ENCODE measurements around the gene AGFG2.
A peak's percentile ranks its signal among the peaks of the same experiment; 100 is the strongest.
"Not testable (repeated sequence)": the region's sequence is repeated elsewhere in the genome, so short reads cannot be mapped to it uniquely, and the experiment has no call there.

The AGFG2 gene

GRCh38 chr7:100546129-100546925 is 7.3 kb downstream of the AGFG2 start:
- peak overlapping the region; percentile 37 for H3K4me2 ChIP-seq (ENCODE audit: low read depth, low read length, poor library complexity, severe bottlenecking)
- no peak overlapping the region for H2AFZ ChIP-seq (ENCODE audit: low read length)
- peaks cover 16% of the 10 kb centered on the region; the same call in 1 of the 2 replicates for H3K79me2 ChIP-seq (ENCODE audit: insufficient read depth, low read length)
- no peaks in the 10 kb centered on the region for H3F3A ChIP-seq (ENCODE audit: low read depth)
- no peak overlapping the region for H3K4me3 ChIP-seq (ENCODE audit: low read length, poor library complexity, severe bottlenecking)
- no peaks in the 10 kb centered on the region; the same call in 1 of the 2 replicates for H3K36me3 ChIP-seq (ENCODE audit: insufficient read depth, low read length)
- peaks cover 46% of the 10 kb centered on the region for H3K4me1 ChIP-seq (ENCODE audit: insufficient read depth, low read length, poor library complexity, severe bottlenecking)
- TF ChIP-seq EZH2phosphoT487 (IDR thresholded peaks at IDR 0.05; ENCODE audit: borderline replicate concordance), result no peak
- TF ChIP-seq CTCF (conservative IDR thresholded peaks at IDR 0.05; ENCODE audit: low read length), result no peak
- H3K9ac ChIP-seq (ENCODE audit: low read depth, low read length, poor library complexity, severe bottlenecking), result peak overlapping the region; percentile 24
- H4K20me1 ChIP-seq (ENCODE audit: insufficient read depth, low read length, poor library complexity, severe bottlenecking), result no peaks in the 10 kb centered on the region
- no peaks in the 10 kb centered on the region for H3K9me2 ChIP-seq (replicated peaks; ENCODE audit: low read depth, low read length)
- H3K9me3 ChIP-seq (ENCODE audit: insufficient read depth, low read depth, low read length), result no peaks in the 10 kb centered on the region
- no peaks in the 10 kb centered on the region for H3K27me3 ChIP-seq (ENCODE audit: insufficient read depth, low read length, poor library complexity, severe bottlenecking)

- Histone ChIP-seq H3K4me1 (ENCODE audit: insufficient read depth, low read length, poor library complexity, severe bottlenecking) (peaks cover 46% of the 10 kb centered on the region), H3F3A (ENCODE audit: low read depth) (no peaks in the 10 kb centered on the region), H3K4me2 (ENCODE audit: low read depth, low read length, poor library complexity, severe bottlenecking) (peak overlapping the region; percentile 37), H3K4me3 (ENCODE audit: low read length, poor library complexity, severe bottlenecking) (no peak overlapping the region), H4K20me1 (ENCODE audit: insufficient read depth, low read length, poor library complexity, severe bottlenecking) (no peaks in the 10 kb centered on the region), H3K9me3 (ENCODE audit: insufficient read depth, low read depth, low read length) (no peaks in the 10 kb centered on the region), H3K27me3 (ENCODE audit: insufficient read depth, low read length, poor library complexity, severe bottlenecking) (no peaks in the 10 kb centered on the region), H2AFZ (ENCODE audit: low read length) (no peak overlapping the region), H3K9me2 (replicated peaks; ENCODE audit: low read depth, low read length) (no peaks in the 10 kb centered on the region), H3K36me3 (ENCODE audit: insufficient read depth, low read length) (no peaks in the 10 kb centered on the region; the same call in none of the 2 replicates), H3K9ac (ENCODE audit: low read depth, low read length, poor library complexity, severe bottlenecking) (peak overlapping the region; percentile 20), H3K79me2 (ENCODE audit: insufficient read depth, low read length) (peaks cover 16% of the 10 kb centered on the region; the same call in 1 of the 2 replicates)
- no peak for TF ChIP-seq EZH2phosphoT487 (IDR thresholded peaks at IDR 0.05; ENCODE audit: borderline replicate concordance)
- no peak for TF ChIP-seq CTCF (conservative IDR thresholded peaks at IDR 0.05; ENCODE audit: low read length)
Observed at GRCh38 chr7:100546926-100547800, 8.2 kb downstream of the AGFG2 start.

- Histone ChIP-seq H3K9ac (ENCODE audit: low read depth, low read length, poor library complexity, severe bottlenecking) (peak overlapping the region; percentile 20), H4K20me1 (ENCODE audit: insufficient read depth, low read length, poor library complexity, severe bottlenecking) (no peaks in the 10 kb centered on the region), H3K27me3 (ENCODE audit: insufficient read depth, low read length, poor library complexity, severe bottlenecking) (no peaks in the 10 kb centered on the region), H3K9me3 (ENCODE audit: insufficient read depth, low read depth, low read length) (no peaks in the 10 kb centered on the region), H3F3A (ENCODE audit: low read depth) (no peaks in the 10 kb centered on the region), H3K79me2 (ENCODE audit: insufficient read depth, low read length) (peaks cover 16% of the 10 kb centered on the region; the same call in 1 of the 2 replicates), H3K36me3 (ENCODE audit: insufficient read depth, low read length) (peaks cover 6% of the 10 kb centered on the region), H3K4me1 (ENCODE audit: insufficient read depth, low read length, poor library complexity, severe bottlenecking) (peaks cover 46% of the 10 kb centered on the region), H3K4me3 (ENCODE audit: low read length, poor library complexity, severe bottlenecking) (no peak overlapping the region), H3K9me2 (replicated peaks; ENCODE audit: low read depth, low read length) (no peaks in the 10 kb centered on the region), H3K4me2 (ENCODE audit: low read depth, low read length, poor library complexity, severe bottlenecking) (no peak overlapping the region), H2AFZ (ENCODE audit: low read length) (no peak overlapping the region)
- no peak for TF ChIP-seq EZH2phosphoT487 (IDR thresholded peaks at IDR 0.05; ENCODE audit: borderline replicate concordance)
- no peak for TF ChIP-seq CTCF (conservative IDR thresholded peaks at IDR 0.05; ENCODE audit: low read length)
Observed at GRCh38 chr7:100547872-100548271, 8.9 kb downstream of the AGFG2 start.

- H4K20me1 ChIP-seq (ENCODE audit: insufficient read depth, low read length, poor library complexity, severe bottlenecking); H3K27me3 ChIP-seq (ENCODE audit: insufficient read depth, low read length, poor library complexity, severe bottlenecking); H3K4me3 ChIP-seq (ENCODE audit: low read length, poor library complexity, severe bottlenecking); H3K9me3 ChIP-seq (ENCODE audit: insufficient read depth, low read depth, low read length); H2AFZ ChIP-seq (ENCODE audit: low read length); H3K9me2 ChIP-seq (replicated peaks; ENCODE audit: low read depth, low read length); H3K9ac ChIP-seq (ENCODE audit: low read depth, low read length, poor library complexity, severe bottlenecking); H3K4me2 ChIP-seq (ENCODE audit: low read depth, low read length, poor library complexity, severe bottlenecking); H3F3A ChIP-seq (ENCODE audit: low read depth): not testable (repeated sequence)
- H3K4me1 ChIP-seq (ENCODE audit: insufficient read depth, low read length, poor library complexity, severe bottlenecking), result peaks cover 44% of the 10 kb centered on the region
- H3K79me2 ChIP-seq (ENCODE audit: insufficient read depth, low read length), result peaks cover 13% of the 10 kb centered on the region; the same call in 1 of the 2 replicates
- peaks cover 12% of the 10 kb centered on the region for H3K36me3 ChIP-seq (ENCODE audit: insufficient read depth, low read length)
Observed at GRCh38 chr7:100548446-100548845, 9.4 kb downstream of the AGFG2 start.
